Dedifferentiated amniotic fluid mesenchymal stem cell (primary cell): ENCODE results near the gene TTC22.
"Not testable (repeated sequence)": the region's sequence is repeated elsewhere in the genome, so short reads cannot be mapped to it uniquely, and the experiment has no call there.

Experiments
- DNase-seq: peaks from one replicate; pipeline ENCODE4 v3.0.0-alpha.2; 2016; ENCODE audit errors: extremely low spot score

TTC22 gene

DNA sequence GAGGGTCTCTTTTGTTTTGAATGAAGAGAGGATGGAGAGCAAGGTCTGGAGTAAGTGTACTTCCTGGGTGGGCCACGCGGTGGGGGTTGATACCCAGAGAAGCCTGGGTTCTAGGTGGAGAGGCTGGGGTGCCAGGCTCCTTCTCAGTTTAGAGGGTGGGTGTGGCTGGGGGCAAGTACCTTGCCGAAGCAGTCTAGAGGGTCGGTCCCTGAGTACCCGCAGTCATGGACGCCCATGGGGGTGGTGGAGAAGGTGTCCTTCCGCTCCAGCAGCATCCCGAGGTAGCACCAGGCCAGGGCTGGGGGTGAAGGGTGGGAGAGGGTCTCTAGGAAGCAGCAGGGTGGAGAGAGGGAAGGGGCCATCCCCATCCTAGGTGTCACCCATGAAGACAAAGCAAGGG, 14.3 kb downstream of the TTC22 start:
- DNase-seq, result no peak

DNA sequence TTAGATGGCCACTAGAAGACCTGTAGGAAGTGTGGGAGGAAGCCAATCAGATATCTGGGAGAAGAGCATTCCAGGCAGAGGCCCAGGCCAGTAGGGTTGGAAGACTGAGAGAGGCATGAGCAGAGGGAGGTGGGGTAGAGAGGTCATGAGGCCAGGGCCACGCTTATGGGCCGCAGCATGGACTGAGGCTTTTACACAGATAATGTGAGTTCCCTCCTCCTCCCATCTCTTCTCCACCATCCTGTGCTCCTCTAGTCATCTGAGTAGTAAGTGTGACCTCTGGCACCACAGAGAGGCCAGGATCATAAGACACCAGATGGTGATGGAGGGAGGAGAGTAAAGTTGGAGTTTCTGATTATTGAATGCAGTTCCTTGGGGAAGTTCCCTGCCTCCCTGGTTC, 17.1 kb downstream of the TTC22 start:
- no peak for DNase-seq

DNA sequence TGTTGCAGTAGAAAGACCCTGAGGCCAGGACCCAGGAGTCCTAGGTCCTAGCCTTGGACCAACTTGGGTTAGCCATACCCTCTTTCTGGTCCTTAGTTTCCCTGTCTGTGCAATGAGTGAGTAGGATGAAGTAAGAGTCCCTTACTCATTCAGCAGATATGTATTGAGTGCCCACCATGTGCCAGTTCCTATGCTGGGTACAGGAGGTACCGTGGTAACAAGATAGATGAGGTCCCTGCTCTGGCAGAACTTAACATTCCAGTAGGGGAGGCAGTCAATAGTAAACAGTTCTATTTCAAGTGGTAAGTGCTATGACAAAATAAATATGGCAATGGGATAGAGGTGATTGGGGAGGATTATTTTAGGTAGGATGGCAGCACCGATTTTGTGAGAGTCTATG, 18.5 kb downstream of the TTC22 start:
- no peak for DNase-seq

DNA sequence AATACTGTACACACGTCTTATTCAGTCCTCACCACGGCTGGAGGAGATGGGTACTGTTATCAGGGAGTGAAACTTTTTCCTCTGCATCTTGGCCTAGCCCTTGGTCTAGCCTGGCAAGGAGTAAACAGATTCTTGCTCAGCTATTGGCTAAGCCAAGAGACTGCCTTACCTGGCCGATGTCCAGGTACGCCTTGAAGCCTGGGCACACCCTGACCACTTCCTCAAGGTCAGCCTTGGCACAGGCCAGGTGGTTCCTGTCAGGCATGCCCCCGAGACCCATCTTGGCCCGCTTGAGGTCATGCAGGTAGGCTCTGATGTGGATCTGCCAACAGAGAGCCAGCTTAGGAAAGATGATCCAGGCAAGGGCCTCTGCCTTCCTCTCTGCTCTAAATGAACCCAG, 19.0 kb downstream of the TTC22 start:
- DNase-seq, result no peak

DNA sequence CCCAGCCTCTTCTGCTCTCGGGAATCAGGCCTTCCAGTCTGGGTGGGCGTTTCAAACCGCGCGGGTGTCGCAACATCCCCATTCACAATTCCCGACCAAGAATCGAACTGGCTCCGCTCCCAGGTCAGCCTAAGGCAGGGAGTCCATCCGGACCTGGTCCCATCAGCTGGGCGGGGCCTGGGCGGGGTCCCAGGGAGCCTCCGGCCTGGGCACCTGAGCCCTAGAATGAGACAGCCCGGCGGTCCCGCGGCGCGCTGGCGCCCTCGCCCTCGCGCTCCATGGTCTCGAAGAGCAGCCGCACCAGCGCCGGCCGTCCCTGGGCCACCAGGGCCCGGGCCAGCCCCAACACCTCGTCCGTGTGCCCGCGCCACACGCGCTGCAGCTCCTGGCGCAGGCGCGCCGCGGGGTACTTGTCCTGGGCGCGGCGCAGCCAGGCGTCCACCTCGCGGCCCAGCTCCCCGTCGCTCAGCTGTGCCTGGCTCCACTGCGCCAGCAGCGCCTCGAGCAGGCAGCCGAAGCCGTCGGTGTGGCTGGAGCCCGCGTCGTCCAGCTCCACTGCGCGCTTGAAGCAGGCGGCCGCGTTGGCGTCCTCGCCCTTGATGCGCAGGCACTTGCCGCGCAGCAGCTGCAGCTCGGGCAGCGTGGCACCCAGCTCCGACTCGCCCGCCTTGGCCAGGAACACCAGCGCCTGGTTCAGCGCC, 19.9 kb downstream of the TTC22 start:
- DNase-seq, result no peak

DNA sequence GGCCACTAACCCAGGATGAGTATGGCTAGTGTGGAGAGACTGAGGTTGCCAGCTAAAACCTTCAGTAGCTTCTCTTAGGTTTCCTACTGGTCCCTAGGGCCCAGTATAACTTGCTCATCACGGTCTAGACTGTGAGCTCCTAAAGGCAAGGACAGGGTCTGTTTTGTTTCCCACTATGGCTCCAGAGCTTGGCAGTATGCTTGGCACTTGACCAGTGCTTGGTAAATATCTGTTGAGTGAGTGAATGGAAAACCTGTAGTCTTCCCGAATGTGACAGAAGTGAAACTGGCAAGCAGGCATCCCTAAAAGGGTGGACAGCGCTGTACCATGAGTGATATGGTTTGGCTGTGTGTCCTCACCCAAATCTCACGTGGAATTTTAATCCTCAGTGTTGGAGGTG, 23.7 kb downstream of the TTC22 start:
- DNase-seq, result no peak

DNA sequence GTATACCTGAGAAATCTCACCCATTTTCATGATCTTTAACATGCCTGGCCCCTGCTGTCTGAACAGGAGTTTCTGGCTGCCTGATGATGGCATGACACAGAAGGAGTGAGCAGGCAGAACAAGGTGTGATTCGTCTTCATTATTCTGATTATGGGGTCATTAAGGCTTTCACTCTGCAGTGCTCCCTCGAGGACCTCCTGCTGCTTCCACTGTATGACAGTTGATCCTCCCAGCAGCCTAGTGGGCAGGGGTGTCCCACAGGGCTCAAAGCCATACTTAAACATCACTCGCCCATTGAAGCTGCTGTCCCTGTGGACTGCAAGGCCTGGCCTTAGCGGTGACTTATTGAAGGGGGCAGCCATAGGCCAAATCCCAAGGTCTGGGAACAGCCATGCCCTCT, 24.1 kb downstream of the TTC22 start:
- no peak for DNase-seq

DNA sequence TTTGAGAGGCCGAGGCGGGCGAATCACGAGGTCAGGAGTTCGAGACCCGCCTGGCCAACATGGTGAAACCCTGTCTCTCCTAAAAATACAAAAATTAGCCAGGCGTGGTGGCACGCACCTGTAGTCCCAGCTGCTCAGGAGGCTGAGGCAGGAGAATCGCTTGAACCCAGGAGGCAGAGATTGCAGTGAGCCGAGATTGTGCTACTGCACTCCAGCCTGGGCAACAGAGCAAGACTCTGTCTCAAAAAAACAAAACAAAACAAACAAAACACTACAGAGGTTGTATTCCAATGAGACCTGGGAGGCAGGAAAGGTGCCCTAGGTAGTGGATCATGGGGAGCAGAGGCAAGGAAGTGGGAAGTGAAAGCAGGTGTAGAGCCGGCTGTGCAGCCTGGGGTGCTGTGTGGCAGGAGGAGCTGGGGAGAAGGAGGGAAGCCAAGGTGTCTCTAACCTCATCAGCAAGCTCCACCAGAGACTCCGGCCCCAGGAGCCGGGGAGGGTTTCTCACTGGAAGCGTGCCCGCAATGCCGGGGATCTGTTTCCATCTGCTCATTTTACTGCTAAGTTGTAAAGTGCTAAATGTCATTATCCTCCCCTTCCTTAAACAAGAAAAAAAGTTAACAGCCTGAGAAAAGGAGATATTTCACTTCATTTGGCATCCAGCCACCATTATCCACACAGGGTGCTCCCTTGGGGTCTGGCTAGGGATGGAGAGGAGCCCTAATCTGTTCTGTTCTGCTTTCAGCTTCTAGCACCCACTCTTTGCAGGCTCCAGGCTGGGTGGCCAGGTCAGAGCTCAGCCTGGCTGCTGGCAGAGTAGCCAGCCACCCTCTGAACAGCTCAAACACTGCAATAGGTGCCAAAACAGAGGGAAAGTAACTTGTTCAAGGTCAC, 25.0 kb downstream of the TTC22 start:
- DNase-seq, result not testable (repeated sequence)

DNA sequence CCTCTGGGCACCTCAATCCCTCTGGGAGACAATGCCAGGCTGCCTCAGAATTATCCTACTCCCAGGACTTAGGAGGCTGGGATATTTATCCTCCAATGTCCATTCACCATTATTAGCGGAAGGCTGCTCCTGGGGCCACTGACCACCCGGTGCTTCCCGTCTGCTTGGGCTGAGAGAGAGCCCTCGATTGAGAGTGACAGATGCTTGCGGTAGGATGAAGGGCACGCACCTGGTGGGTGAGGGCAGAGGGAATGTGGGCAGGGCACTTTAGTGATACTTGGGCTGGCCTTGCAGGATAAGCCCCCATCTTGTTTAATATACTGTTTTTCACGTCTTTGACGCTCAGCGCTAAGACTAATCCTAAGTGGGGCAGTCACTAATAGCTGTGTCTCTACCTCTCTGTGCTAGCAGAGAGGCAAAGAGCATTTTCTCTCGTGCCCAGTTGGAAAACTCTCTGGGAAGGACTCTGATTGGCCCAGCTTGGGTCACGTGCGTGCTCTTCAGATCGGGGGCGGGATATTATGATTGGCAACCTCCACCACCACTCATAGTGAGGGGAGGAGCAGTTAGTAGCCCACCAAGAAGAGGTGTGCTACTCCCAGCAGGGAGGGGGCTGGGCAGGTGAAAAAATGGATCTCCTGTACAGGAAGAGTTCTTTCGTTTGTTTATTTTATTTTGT, 26.2 kb downstream of the TTC22 start:
- DNase-seq, result no peak

DNA sequence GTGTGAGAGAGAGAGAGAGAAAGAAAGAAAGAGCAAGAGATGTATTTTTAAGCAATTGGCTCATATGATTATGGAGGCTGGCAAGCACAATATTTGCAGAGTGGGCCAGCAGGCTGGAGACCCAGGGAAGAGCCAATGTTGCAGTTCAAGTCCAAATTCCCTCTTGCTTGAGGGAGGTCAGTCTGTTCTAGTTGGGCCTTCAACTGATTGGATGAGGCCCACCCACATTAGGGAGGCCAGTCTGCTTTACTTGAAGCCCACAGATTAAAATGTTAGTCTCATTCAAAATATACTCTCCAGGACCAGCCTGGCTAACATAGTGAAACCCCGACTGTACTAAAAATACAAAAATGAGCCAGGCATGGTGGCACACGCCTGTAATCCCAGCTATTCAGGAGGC, 28.2 kb downstream of the TTC22 start:
- no peak for DNase-seq

DNA sequence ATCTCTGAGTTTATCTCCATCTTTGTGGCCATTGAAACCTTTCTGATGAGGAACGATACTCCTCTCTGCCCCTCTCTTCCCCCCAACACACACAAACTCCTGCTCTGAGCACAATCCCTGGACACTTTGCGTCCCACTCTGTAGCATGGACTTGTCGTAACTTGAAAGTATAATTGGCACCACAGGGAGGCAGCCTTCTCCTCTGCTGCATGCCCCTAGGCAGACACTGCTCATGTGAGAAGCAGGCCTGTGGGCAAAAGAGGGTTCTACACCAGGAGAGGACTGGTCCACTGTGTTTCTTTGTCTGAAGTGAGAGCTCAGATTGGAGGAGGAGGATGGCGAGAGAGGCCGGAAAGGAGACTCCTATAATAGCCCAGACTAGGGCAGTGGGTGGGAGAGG, 33.0 kb downstream of the TTC22 start:
- DNase-seq, result no peak

DNA sequence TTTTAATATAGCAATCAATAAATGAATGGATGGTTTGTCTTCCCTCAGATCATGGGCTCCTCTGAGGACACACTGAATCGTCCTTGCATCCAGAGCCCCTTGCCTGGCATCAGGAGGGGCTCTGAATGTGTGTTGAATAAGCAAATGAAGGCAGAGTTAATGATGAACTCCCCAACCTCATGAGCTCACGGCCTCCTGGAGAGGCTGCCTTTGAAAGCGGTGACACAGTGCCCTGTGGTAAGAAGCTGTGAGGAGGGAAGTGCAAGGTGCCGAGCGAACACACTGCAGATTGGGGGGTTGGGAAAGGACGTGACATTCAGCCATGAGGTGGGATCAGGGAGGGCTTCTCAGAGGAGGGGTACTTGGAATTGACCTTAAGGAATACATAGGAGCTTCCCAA, 33.6 kb downstream of the TTC22 start:
- no peak for DNase-seq

DNA sequence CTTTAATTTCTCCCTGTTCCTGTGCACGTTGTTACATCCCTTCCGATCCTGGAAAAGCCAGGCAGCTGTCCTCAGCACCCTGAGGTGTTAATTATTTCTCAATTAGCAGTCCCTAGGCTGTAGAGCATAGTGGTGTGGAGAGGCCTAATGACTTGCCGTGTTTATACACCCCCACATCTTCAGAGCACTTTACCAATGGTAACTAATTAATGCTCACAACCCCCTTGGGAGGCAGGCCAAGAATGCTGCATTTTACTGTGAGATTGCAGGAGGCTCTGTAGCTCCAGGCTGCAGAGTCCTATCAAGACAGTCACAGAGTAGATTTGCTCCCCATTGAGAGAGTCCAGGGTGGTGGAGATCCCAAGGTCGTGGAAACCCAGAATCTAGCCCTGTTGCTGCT, 34.4 kb downstream of the TTC22 start:
- DNase-seq, result no peak

DNA sequence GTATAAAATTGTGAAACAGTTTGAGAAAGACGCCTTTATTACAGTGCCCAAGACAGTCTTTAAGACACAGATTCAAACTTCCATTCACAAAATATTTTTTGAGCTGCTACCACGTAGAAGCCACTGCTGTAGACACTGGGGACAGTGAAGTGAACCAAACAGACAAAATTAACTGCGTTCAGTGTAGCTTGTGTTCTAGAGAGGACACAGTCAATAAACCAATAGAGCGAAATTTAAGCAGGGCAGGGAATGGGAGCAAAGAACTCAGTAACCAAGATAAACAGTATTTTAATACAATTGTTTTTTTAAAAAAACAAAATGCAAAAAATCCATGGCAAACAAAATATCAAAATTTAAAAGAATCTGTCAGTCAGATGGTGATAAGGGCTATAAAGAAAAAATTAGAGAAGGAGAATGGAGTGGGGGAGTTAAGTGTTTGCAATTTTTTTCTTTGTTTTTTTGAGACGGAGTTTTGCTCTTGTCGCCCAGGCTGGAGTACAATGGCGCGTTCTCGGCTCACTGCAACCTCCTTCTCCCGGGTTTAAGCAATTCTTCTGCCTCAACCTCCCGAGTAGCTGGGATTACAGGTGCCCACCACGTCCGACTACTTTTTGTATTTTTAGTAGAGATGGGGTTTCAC, 36.1 kb downstream of the TTC22 start:
- DNase-seq, result no peak

DNA sequence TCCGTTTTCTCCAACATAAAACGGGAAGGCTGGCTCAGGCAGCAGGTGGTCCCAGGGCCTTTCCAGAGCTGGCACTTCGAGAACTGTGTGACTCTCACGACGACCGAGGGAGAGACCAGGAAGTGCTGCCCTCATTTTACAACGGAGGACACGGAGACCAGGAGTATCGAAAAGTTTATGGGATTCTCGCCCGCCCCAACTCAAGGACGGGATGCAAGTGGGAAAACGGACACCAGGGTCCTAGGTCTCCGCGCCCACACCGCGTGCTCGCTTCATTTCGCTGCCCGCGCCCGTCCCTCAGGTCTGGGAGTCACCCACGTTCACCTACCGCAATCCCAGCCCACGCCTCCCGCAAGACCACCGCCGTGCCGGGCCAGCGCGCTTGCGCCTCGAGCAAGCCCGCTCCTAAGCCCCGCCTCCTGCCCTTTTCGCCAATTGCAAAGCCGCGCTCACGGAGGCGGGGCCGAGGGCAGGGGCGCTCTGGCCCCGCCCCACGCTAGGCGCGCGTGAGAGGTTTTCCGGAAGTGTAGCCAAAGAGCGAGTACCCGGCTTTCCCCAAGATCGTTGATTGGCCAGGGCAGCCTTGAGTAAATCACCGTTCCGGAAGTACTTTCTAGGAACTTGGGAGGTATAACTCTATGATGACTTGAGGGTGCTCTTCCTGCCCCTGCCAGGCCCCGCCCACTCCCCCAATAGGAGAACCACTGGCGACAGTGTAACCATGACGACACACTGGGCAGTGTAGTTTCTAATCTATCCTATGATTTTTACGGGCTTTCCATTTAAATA, 36.8 kb downstream of the TTC22 start, which contains the start of gene PARS2:
Gene PARS2, minus strand, starts transcription at position 391 of the 789 bp plus-strand sequence. CDS start 5,362 bp downstream, outside the sequence.
- DNase-seq, result peak; percentile 100

DNA sequence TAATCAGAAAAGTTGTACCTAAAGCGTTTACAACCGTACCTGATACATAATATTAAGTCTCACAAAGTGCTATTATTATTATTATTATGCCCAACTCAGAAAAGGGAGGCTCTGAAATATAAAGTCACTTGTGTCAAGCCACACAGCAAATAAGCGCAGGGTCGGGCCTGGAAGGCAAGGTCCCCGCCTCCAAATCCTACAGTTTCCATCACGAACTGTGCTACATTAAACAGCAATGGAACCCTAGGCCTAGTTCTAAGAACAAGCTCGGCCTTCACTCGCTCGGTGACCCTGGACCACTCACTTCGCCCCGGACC, 37.3 kb downstream of the TTC22 start:
- no peak for DNase-seq

DNA sequence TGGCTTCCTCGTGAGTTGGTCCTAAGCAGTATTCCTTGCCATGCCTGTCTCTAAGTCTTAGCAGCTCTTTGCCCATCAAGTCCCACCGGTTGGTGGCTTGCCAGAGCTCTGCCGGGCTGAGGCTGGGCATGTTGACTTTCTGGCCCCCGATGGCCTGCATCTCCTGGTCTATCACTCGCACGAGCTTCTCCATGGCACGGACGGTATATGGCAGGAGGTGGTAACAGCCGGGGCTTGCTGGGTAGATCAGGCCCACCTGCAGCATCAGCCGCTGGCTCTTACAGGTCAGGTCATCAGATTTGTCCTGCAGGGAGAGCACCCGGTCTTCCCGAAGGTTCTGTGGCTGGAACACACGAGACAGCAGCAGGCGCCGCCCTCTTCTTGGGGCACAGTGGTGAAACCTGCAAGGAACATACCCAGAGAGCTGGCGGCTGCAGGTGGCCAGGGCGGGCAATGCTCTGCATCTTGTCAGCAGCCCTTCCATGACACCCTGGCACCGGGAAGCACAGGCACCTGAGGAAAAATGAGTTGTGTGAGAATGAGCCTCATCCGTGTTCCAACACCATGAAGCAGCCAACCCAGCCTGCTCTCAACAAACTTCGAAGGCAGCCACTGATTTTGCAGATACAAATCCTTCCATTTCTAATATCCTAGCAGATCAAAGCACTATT, 42.3 kb downstream of the TTC22 start:
- no peak for DNase-seq

DNA sequence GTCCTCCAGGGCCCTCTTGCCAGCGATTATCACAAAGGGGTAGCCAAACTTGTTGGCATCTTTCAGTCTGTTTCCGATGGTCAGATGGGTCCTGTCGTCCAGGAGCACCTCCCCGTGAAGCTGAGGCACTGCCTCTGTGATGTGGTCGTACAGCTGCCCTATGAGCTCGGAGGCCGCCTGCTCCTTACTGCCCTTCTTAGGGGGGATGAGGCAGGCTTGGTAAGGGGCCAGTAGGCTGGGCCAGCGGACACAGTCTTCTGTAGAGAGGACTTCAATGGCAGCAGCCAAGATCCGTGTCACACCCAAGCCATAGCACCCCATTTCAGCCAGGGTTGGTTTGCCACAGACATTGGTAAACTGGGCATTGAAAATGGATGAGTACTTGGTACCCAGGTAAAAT, 43.3 kb downstream of the TTC22 start:
- DNase-seq, result no peak

DNA sequence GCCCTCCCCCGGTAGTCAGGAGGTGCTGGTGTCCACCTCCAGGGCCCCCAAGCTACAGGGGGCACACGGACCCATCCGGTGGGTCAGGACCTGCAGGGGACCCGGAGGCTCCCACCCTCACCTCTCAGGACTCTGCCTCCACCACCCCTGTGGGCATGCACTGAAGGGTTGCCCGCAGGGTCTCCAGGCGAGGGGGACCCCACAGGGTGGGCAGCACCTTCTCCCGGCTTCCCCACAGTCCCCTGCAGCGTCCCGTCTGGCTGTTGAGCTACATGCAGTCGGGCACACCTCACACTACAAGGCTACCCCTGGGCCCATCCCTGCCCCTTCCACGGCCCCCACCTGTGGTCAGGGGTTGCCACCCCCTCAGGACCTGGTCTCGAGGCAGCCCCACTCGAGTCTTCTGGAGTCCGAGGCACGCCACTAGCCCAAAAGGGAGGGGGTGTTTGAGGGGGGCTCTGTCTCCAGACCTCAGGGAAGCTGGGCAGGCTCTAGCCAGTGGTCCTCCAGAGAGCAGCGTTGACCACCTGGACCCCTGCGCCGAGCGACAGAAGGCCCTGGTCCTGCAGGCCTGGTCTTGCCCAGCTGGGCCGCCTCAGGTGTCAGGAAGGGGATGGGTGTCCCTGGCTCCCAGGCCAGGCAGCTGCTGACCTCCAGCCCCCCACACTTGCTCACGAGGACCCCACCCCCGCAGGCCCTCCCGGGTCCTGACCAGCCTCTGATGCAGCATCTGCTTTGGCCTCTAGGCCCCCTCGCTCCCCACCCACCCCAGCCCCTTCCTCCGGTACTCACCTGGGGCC, 46.4 kb downstream of the TTC22 start:
- DNase-seq, result no peak

DNA sequence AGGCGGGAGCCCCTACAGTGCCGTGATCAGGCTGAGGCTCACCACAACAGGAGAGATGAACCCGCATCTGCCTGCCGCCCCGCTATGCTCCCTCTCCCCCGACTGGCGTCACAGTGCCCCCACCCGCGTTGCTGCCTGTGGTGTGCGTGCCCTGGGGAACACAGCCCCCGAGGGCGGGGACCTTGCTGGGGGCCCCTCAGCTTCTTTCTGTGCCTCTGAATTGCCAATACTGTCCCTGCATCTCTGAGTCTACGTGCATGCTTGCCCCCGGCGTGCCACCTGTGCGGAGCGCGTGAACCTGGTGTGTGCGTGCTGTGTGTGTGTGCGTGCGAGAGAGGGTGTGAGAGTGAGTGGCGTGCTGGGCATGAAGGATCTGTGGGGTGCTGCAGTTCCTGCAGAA, 47.1 kb downstream of the TTC22 start:
- no peak for DNase-seq
